ENCODE data around the gene CRYZ.

GRCh38 chr1:74686928-74687327, 45.9 kb downstream of the CRYZ start:
- TF ChIP-seq CTCF (optimal IDR thresholded peaks at IDR 0.05 in 1 of 3, IDR thresholded peaks at IDR 0.05 in 1 of 3, conservative IDR thresholded peaks at IDR 0.05 in 1 of 3; ENCODE audit: extremely low read depth in 1 of 3, insufficient read depth in 2 of 3, low read length in 3 of 3), result no peak
- TF ChIP-seq EZH2 (IDR thresholded peaks at IDR 0.05; ENCODE audit: low read length), result no peak

All from keratinocyte (primary cell).